Activated CD4-positive, CD25-positive, alpha-beta regulatory T cell treated with anti-CD3 and anti-CD28 coated beads, Interleukin-2, amount 50 U/mL, for 24 hours (primary cell): ENCODE data around the gene HOXA11.

Source experiments
- ATAC-seq, 2 donors: fragments of 150-1000 bp; cut with Tn5 transposase; one replicate each; pipeline ENCODE4 v1.10.0; 2021; ENCODE audit warnings: mild to moderate bottlenecking in 1 of 2, moderate library complexity in 1 of 2

The HOXA11 gene

DNA sequence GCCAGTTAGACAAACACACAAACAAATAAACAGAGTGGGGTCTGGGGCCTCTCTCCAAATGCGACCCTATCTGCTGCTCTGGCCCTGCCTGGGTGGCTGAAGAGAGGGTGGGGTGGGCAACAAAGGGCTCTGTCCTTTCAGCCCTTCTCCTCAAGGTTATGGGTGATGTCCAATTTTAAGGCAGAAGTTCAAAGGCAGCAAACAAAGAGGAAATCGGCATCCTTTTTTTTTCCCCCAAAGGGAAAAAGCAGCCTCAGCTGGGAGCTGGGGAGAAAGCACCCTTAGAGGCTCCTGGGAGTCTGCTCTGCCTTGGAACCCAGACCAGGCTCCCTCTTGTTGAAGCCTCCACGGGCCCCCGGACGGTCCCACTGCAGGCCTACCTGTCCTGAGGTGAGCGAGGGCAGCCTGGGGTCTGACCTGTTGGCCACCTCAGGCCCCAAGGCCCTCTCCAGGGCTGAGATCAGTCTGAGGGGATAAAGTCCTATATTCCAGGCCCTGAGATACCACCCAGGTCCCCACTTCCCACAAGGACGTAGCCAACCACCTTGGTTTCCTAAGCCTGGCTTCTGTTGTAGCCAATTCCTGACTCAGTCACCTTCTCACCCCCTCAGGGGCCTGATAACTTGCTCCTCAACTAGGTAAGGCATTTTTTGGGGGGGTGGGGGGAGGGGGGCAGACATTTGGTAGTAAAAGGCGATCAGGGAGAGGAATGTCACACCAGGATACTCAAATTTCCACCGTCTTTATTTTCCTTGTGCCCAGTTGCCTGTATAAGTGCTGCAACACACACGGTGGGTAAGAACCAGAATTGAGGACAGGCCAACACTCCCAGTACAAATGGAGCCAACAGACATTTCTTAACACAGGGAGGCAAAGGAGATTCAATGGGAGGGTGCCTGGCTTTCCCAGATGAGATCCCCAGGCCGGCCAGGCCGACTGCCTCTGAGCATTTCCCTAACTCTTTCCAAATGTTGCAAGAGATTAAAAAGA, 4.3 kb downstream of the HOXA11 start:
- no peak for ATAC-seq

DNA sequence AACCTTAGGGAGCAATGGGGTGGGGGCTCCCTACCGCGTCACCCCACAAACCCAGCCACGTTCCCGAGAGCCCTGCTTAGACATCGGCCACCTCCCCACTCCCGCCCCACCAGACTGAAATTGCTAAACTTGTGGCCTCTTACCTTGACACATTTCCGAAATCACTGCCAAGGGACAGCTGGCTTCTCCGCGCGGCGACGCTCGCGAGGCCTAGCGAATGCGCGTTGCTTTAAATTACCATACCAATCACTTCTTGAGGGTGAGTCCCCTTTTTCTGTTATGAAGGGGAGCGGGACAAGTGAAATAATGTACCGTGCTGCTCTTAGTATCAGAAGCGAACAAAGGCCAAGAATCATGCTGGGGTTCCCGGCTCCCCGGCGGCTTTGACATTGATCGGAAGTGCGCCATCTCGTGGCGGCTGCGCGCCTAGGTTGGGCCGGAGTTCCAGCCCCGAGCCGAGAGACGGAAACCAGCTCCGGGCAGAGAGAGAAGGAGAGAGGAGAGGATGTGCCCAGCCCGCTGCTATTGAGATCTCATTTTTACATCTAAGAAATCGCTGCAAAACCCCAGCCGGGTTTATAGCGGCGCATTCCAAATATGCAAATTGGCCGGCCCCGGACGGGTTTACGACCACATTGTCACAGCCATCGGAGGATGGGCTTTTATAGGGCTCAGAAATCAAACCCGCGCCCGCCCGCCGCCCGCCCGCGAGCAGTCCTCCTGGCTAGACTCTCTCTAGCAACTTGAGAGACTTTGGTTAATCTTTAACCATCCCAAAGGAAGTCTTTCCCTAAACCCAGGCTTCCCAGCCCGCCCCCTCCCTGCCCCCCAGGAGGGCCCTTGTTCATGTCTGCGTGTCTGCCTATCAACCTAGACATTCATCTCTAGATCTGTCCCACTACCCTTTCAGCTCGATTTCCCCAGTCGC, 5.3 kb downstream of the HOXA11 start:
- ATAC-seq: peak; percentile 55 to 60

DNA sequence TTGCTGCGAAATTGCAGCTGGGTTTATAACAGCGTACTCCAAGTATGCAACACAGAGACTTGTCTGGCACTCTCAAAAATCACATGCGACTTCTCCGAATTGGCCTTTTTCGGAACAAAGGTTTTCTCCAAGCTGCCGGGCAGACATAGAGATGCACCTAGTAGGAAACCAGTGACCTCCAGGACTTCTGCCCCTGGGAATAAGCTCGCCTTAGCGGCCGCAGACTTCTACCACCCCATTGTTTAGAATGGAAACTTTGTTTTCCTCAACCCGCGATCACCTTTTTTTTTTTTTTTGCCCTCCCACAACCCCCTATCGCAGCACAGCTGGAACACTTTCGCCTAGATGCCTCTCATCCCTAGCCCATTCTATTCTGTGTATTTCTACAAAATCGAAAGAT, 6.0 kb downstream of the HOXA11 start:
- ATAC-seq: no peak

DNA sequence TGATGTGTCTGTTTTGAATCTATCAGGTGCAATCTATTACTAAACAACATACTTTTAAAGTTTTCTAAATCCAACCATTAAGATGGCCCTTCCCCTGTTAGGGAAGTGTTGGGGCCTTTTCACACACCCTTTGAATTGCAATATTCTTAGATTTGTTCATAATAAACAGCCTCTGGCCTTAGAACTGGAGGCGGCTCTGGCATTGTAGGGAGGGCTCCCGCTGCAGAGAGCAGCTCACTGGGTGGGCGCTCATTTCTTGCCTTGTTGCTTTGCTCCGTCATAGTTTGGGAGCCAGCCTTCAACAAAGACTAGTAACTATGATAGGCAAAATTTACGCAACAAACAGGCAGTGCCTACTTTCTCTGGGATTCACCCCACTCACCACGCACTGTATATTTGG, 6.7 kb downstream of the HOXA11 start:
- no peak for ATAC-seq

- ATAC-seq: no peak
These were observed 7.2 kb downstream of the HOXA11 start for GRCh38 chr7:27177795-27178320.

DNA sequence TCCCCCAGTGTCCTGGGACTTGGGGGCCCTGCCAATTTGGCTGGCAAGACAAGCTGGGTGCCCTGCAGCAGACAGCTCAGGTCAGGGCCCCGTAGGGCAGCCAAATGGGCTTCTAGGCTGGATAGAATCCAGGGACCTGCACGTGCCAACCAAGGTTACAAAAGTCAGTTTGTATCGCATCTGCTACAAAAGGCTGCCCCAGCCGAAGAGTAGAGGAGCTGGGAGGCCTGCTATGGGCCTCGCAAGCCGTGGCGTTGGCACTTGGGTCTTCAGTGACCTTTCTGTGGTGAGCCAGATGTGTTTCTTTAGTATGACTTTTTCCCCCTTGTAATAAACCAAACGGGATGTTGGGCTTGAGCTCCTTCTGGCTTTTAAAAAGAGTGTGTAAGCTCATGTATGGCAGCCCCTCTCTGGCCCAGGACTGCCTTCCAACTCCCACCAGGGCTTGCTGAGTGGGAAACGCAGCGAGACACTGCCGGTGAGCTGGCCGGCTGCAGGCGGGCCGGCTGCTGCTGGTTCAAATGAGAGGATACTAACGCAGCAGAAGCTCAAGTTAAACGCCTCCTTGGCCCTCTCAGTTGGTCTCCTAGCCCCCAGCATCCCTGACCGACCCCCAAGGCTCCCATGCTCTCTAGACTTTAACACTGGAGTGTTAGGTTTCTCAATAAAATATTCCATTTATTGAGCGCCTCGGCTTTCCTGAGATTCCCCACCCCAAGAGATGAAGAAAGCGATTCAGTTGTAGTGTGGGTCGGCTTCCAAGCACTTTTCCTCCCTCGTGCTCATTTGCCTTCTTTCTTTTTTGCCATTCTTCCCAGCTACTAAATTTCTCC, 7.9 kb downstream of the HOXA11 start:
- no peak for ATAC-seq

DNA sequence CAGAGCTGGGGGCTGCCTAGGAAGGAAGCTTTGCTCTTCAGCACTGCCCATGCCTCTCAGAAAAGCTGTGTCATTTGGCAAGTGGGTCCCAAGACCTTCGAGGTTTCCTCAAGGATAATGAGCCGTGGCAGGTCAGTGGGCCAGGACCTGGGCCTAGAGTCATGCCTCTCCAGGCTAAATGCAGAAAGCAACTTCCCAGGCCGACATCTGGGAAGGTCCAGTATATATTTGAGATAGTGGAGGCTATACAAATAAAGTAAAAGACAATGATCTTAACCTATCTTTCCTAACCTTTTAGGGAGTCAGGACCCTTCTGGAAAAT, 8.5 kb downstream of the HOXA11 start:
- no peak for ATAC-seq

DNA sequence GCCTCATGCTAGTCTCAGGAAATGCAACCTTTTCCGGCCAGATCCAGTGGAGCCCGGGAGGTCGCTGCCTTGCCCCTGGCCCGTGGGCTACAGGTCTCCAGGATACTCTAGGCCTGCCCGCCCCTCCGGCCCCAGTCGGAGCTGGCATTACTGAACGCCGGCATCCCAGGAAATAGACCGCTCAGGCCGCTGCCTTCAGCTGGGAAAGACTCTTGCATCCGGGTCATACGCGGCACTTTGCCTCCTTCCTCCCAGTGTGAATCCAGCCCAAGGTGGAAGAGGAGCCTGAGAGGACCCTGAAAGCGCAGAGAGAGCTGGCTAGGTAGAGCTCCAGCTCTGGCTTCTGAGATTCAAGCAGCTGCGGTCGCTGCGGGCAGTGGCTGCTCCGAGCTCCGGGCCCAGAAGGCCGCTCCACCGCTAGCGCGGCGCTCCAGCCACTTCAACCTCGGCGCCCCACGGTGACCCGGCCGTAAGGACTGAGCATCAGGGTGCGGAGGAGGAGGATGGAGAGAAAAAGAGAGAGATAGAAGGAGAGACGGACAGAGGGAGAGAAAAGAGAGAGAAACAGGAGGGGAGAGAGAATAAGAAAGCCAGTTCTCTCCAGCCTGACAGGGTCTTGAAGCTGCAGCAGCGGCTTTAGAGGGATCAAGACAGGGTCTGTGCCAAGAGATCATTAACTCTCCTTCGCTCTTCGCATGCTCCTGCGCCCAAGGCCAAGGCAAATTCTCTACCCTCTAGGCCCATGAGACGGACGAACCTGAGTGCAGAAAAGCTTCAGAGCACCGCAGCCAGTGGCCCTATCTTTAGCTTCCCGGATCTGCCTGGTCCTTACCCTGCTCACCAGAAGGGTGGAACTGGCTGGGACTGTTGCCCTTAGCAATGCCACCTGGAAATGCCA, 9.2 kb downstream of the HOXA11 start:
- ATAC-seq: no peak

GRCh38 chr7:27174874-27175625, 10.0 kb downstream of the HOXA11 start:
- ATAC-seq: no peak

- ATAC-seq: peak in 1 of 2 donors; percentile 24
These were observed 10.8 kb downstream of the HOXA11 start, which contains the start of gene HOXA10 for GRCh38 chr7:27173956-27174873. Gene HOXA10 (minus strand): TSS chr7:27174320. CDS start chr7:27174306, 14 bp downstream.

- peak; percentile 55 to 65 for ATAC-seq
These were observed 11.5 kb downstream of the HOXA11 start for GRCh38 chr7:27173511-27173955.

- ATAC-seq: peak in 1 of 2 donors; percentile 10
These were observed 12.1 kb downstream of the HOXA11 start for GRCh38 chr7:27172823-27173510.

DNA sequence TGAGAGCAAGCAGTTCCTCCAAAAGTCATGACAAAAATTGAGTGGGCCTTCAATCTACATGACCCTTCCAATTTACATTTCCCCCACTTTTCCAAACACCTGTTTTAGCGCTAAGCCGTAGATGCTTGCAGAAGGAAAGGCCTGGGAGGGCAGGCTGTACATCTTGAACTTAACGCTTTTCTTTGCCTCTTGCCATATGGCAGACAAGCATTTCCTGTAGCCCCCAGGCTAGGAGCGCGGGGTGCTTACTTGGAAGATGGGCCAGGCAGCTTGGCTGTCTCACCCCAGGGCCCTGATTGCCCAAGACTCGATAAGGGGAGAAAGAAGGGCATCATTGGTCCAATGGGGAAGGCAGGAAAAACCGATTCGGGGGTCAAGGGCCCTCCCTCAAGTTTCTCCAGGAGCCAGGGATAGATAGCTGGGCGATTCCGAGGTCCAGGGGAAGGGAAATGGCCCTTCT, 12.7 kb downstream of the HOXA11 start:
- no peak for ATAC-seq

DNA sequence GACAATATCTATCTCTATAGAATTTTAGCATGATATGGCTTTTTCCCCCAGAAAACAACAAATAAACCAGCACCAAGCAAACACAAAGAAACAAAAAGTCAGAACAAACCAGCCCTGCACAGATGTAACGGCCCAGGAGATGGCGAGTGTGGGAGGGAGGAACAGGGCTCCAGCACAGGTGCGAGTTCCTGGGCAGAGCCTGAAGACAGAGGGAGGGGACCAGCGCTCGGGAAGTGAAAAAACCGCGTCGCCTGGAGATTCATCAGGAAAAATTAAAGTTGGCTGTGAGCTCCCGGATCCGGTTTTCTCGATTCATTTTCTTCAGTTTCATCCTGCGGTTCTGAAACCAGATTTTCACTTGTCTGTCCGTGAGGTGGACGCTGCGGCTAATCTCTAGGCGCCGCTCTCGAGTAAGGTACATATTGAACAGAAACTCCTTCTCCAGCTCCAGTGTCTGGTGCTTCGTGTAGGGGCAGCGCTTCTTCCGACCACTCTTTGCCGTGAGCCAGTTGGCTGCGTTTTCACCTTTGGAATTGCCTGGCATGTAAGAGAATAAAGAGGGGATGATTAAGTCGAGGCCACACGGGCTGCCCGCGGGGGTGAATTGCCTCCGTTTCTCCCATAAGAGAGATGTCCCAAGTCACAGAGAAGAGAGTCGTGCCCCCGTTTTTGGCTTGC, 13.3 kb downstream of the HOXA11 start:
- ATAC-seq: no peak

GRCh38 chr7:27171325-27171636, 13.8 kb downstream of the HOXA11 start:
- no peak for ATAC-seq

GRCh38 chr7:27170426-27171324, 14.4 kb downstream of the HOXA11 start:
- no peak for ATAC-seq
